Skin of body (tissue), 2 donors: Measurements from ENCODE around the gene QRICH2. TPM values are rescaled to one million over a fixed set of nuclear protein-coding genes. Genes with fewer than 3 reads are reported as not detected.
A peak's percentile ranks its signal among the peaks of the same experiment; 100 is the strongest.
"Not testable (repeated sequence)": the region's sequence is repeated elsewhere in the genome, so short reads cannot be mapped to it uniquely, and the experiment has no call there.

Experiments
- DNase-seq: peaks from one replicate; lab custom pipeline; 2025; lab: John Stamatoyannopoulos, UW
- total RNA-seq: library from RNA; depleted of rRNA; stranded (reverse); fragments of >200 nt; gene quantifications from one replicate; pipeline ENCODE4 v1.2.3, GENCODE V29; 2014

QRICH2 gene
- total RNA-seq, 1 donor from 2014 or later: 2.5 TPM

- DNase-seq: no peak
Observed at GRCh38 chr17:76251478-76252039, 56.5 kb downstream of the QRICH2 start.

- DNase-seq: no peak
Observed at GRCh38 chr17:76250141-76250540, 57.9 kb downstream of the QRICH2 start.

GRCh38 chr17:76248013-76248782, 59.9 kb downstream of the QRICH2 start:
- DNase-seq: no peak

GRCh38 chr17:76247304-76247703, 60.8 kb downstream of the QRICH2 start:
- DNase-seq: no peak

- DNase-seq: no peak
Observed at GRCh38 chr17:76246080-76247066, 61.7 kb downstream of the QRICH2 start.

- not testable (repeated sequence) for DNase-seq
Observed at GRCh38 chr17:76244721-76245120, 63.4 kb downstream of the QRICH2 start.

GRCh38 chr17:76243826-76244679, 64.0 kb downstream of the QRICH2 start:
- peak; percentile 77 for DNase-seq

GRCh38 chr17:76241691-76242255, 66.3 kb downstream of the QRICH2 start:
- no peak for DNase-seq

- no peak for DNase-seq
Observed at GRCh38 chr17:76241204-76241538, 66.9 kb downstream of the QRICH2 start.

- peak; percentile 26 for DNase-seq
Observed at GRCh38 chr17:76240461-76241203, 67.4 kb downstream of the QRICH2 start, which contains the start of gene RNF157. Gene RNF157, minus strand, starts transcription at chr17:76240493. Its CDS starts 253 bp downstream, at chr17:76240240.

- no peak for DNase-seq
Observed at GRCh38 chr17:76239538-76240274, 68.4 kb downstream of the QRICH2 start.

GRCh38 chr17:76238847-76239537, 69.1 kb downstream of the QRICH2 start:
- no peak for DNase-seq

GRCh38 chr17:76237859-76238313, 70.2 kb downstream of the QRICH2 start:
- DNase-seq: no peak

- no peak for DNase-seq
Observed at GRCh38 chr17:76236603-76237002, 71.5 kb downstream of the QRICH2 start.

- DNase-seq: no peak
Observed at GRCh38 chr17:76235883-76236282, 72.2 kb downstream of the QRICH2 start.

- no peak for DNase-seq
Observed at GRCh38 chr17:76234354-76234679, 73.8 kb downstream of the QRICH2 start.

- no peak for DNase-seq
Observed at GRCh38 chr17:76233588-76234353, 74.3 kb downstream of the QRICH2 start.

- peak; percentile 96 for DNase-seq
Observed at GRCh38 chr17:76232342-76232741, 75.7 kb downstream of the QRICH2 start.
